ENCODE results near the gene KAT8.

KAT8 gene

GRCh38 chr16:31080035-31080629, 37.3 kb upstream of the KAT8 start:
- no peak overlapping the region for H3K4me3 ChIP-seq (ENCODE audit: low read length)
- H3K9me3 ChIP-seq (ENCODE audit: low read length): no peaks in the 10 kb centered on the region
- H3K36me3 ChIP-seq (ENCODE audit: insufficient read depth, low read length): peaks cover 77% of the 10 kb centered on the region
- H3K27me3 ChIP-seq (ENCODE audit: insufficient read depth, low read length): no peaks in the 10 kb centered on the region
- H2AFZ ChIP-seq (ENCODE audit: low read depth, low read length): no peak overlapping the region
- peaks cover under 1% of the 10 kb centered on the region for H3K4me1 ChIP-seq (ENCODE audit: insufficient read depth, low read length)

- H3K4me1 ChIP-seq (ENCODE audit: insufficient read depth, low read length): no peaks in the 10 kb centered on the region
Measured at GRCh38 chr16:31080756-31081419, 36.6 kb upstream of the KAT8 start.

GRCh38 chr16:31081428-31082351, 35.8 kb upstream of the KAT8 start:
- Histone ChIP-seq H2AFZ (ENCODE audit: low read depth, low read length) (no peak overlapping the region), H3K4me1 (ENCODE audit: insufficient read depth, low read length) (no peaks in the 10 kb centered on the region), H3K27me3 (ENCODE audit: insufficient read depth, low read length) (no peaks in the 10 kb centered on the region), H3K4me3 (ENCODE audit: low read length) (no peak overlapping the region), H3K9me3 (ENCODE audit: low read length) (no peaks in the 10 kb centered on the region), H3K36me3 (ENCODE audit: insufficient read depth, low read length) (peaks cover 68% of the 10 kb centered on the region)

More at GRCh38 chr16:31080756-31081419, 36.6 kb upstream of the KAT8 start:
- Histone ChIP-seq H3K36me3 (ENCODE audit: insufficient read depth, low read length) (peaks cover 76% of the 10 kb centered on the region), H3K4me3 (ENCODE audit: low read length) (no peak overlapping the region), H2AFZ (ENCODE audit: low read depth, low read length) (no peak overlapping the region), H3K9me3 (ENCODE audit: low read length) (no peaks in the 10 kb centered on the region), H3K27me3 (ENCODE audit: insufficient read depth, low read length) (no peaks in the 10 kb centered on the region)

- H3K4me1 ChIP-seq (ENCODE audit: insufficient read depth, low read length): no peaks in the 10 kb centered on the region
- no peaks in the 10 kb centered on the region for H3K27me3 ChIP-seq (ENCODE audit: insufficient read depth, low read length)
- peaks cover 61% of the 10 kb centered on the region for H3K36me3 ChIP-seq (ENCODE audit: insufficient read depth, low read length)
- H3K4me3 ChIP-seq (ENCODE audit: low read length): no peak overlapping the region
- H2AFZ ChIP-seq (ENCODE audit: low read depth, low read length): no peak overlapping the region
- H3K9me3 ChIP-seq (ENCODE audit: low read length): no peaks in the 10 kb centered on the region
Measured at GRCh38 chr16:31082368-31083045, 35.0 kb upstream of the KAT8 start.

GRCh38 chr16:31083081-31083480, 34.4 kb upstream of the KAT8 start:
- Histone ChIP-seq H3K4me1 (ENCODE audit: insufficient read depth, low read length) (no peaks in the 10 kb centered on the region), H2AFZ (ENCODE audit: low read depth, low read length) (no peak overlapping the region), H3K27me3 (ENCODE audit: insufficient read depth, low read length) (no peaks in the 10 kb centered on the region), H3K9me3 (ENCODE audit: low read length) (no peaks in the 10 kb centered on the region), H3K36me3 (ENCODE audit: insufficient read depth, low read length) (peaks cover 57% of the 10 kb centered on the region), H3K4me3 (ENCODE audit: low read length) (no peak overlapping the region)

GRCh38 chr16:31083556-31083955, 33.9 kb upstream of the KAT8 start:
- Histone ChIP-seq H3K4me3 (ENCODE audit: low read length) (no peak overlapping the region), H2AFZ (ENCODE audit: low read depth, low read length) (no peak overlapping the region), H3K9me3 (ENCODE audit: low read length) (no peaks in the 10 kb centered on the region), H3K27me3 (ENCODE audit: insufficient read depth, low read length) (no peaks in the 10 kb centered on the region), H3K36me3 (ENCODE audit: insufficient read depth, low read length) (peaks cover 52% of the 10 kb centered on the region), H3K4me1 (ENCODE audit: insufficient read depth, low read length) (no peaks in the 10 kb centered on the region)

GRCh38 chr16:31083981-31084380, 33.5 kb upstream of the KAT8 start:
- Histone ChIP-seq H2AFZ (ENCODE audit: low read depth, low read length) (no peak overlapping the region), H3K36me3 (ENCODE audit: insufficient read depth, low read length) (peaks cover 48% of the 10 kb centered on the region), H3K27me3 (ENCODE audit: insufficient read depth, low read length) (no peaks in the 10 kb centered on the region), H3K4me3 (ENCODE audit: low read length) (no peak overlapping the region), H3K9me3 (ENCODE audit: low read length) (no peaks in the 10 kb centered on the region), H3K4me1 (ENCODE audit: insufficient read depth, low read length) (no peaks in the 10 kb centered on the region)

GRCh38 chr16:31084584-31085302, 32.7 kb upstream of the KAT8 start:
- H3K27me3 ChIP-seq (ENCODE audit: insufficient read depth, low read length): no peaks in the 10 kb centered on the region
- no peaks in the 10 kb centered on the region for H3K9me3 ChIP-seq (ENCODE audit: low read length)
- no peak overlapping the region for H3K4me3 ChIP-seq (ENCODE audit: low read length)
- H2AFZ ChIP-seq (ENCODE audit: low read depth, low read length): no peak overlapping the region
- no peaks in the 10 kb centered on the region for H3K4me1 ChIP-seq (ENCODE audit: insufficient read depth, low read length)
- peaks cover 40% of the 10 kb centered on the region for H3K36me3 ChIP-seq (ENCODE audit: insufficient read depth, low read length)

GRCh38 chr16:31085411-31085810, 32.1 kb upstream of the KAT8 start:
- Histone ChIP-seq H3K36me3 (ENCODE audit: insufficient read depth, low read length) (peaks cover 36% of the 10 kb centered on the region), H3K4me1 (ENCODE audit: insufficient read depth, low read length) (no peaks in the 10 kb centered on the region), H3K9me3 (ENCODE audit: low read length) (no peaks in the 10 kb centered on the region), H2AFZ (ENCODE audit: low read depth, low read length) (no peak overlapping the region), H3K4me3 (ENCODE audit: low read length) (no peak overlapping the region), H3K27me3 (ENCODE audit: insufficient read depth, low read length) (no peaks in the 10 kb centered on the region)

GRCh38 chr16:31085873-31086628, 31.4 kb upstream of the KAT8 start:
- no peaks in the 10 kb centered on the region for H3K27me3 ChIP-seq (ENCODE audit: insufficient read depth, low read length)
- H3K9me3 ChIP-seq (ENCODE audit: low read length): no peaks in the 10 kb centered on the region
- H3K4me1 ChIP-seq (ENCODE audit: insufficient read depth, low read length): no peaks in the 10 kb centered on the region
- H3K4me3 ChIP-seq (ENCODE audit: low read length): no peak overlapping the region
- H2AFZ ChIP-seq (ENCODE audit: low read depth, low read length): no peak overlapping the region
- peaks cover 35% of the 10 kb centered on the region for H3K36me3 ChIP-seq (ENCODE audit: insufficient read depth, low read length)

GRCh38 chr16:31086629-31086906, 30.9 kb upstream of the KAT8 start:
- H3K4me3 ChIP-seq (ENCODE audit: low read length): no peak overlapping the region
- no peaks in the 10 kb centered on the region for H3K27me3 ChIP-seq (ENCODE audit: insufficient read depth, low read length)
- peaks cover 34% of the 10 kb centered on the region for H3K36me3 ChIP-seq (ENCODE audit: insufficient read depth, low read length)
- H2AFZ ChIP-seq (ENCODE audit: low read depth, low read length): no peak overlapping the region
- no peaks in the 10 kb centered on the region for H3K9me3 ChIP-seq (ENCODE audit: low read length)
- H3K4me1 ChIP-seq (ENCODE audit: insufficient read depth, low read length): no peaks in the 10 kb centered on the region

- Histone ChIP-seq H3K9me3 (ENCODE audit: low read length) (no peaks in the 10 kb centered on the region), H2AFZ (ENCODE audit: low read depth, low read length) (no peak overlapping the region), H3K4me3 (ENCODE audit: low read length) (no peak overlapping the region), H3K27me3 (ENCODE audit: insufficient read depth, low read length) (no peaks in the 10 kb centered on the region), H3K4me1 (ENCODE audit: insufficient read depth, low read length) (no peaks in the 10 kb centered on the region), H3K36me3 (ENCODE audit: insufficient read depth, low read length) (peaks cover 25% of the 10 kb centered on the region)
Measured at GRCh38 chr16:31087481-31087880, 30.0 kb upstream of the KAT8 start.

Data from neuron (in vitro differentiated cells).